Keratinocyte (primary cell): ENCODE data around the gene FGF10.

Experiments used
- CTCF ChIP-seq, 3 experiments: IDR thresholded peaks in 1 of 3; conservative IDR thresholded peaks in 1 of 3; optimal IDR thresholded peaks in 1 of 3; 2 replicates in 2 of 3; 3 replicates in 1 of 3; pipeline versions ENCODE3 to v1.5.1; 2011; ENCODE audit warnings: low read length in 3 of 3, mild to moderate bottlenecking in 3 of 3, moderate library complexity in 2 of 3, control low read depth in 1 of 3, inconsistent platforms in 1 of 3; ENCODE audit not compliant: insufficient read depth in 2 of 3; ENCODE audit errors: extremely low read depth in 1 of 3
- EZH2 ChIP-seq: IDR thresholded peaks from one replicate; pipeline ENCODE4 v1.6.1; 2012; ENCODE audit warnings: inconsistent platforms, mild to moderate bottlenecking, low read length, moderate library complexity

GRCh38 chr5:44426944-44427343 lies 37.7 kb upstream of the FGF10 start:
- TF ChIP-seq CTCF (optimal IDR thresholded peaks at IDR 0.05 in 1 of 3, IDR thresholded peaks at IDR 0.05 in 1 of 3, conservative IDR thresholded peaks at IDR 0.05 in 1 of 3; ENCODE audit: extremely low read depth in 1 of 3, insufficient read depth in 2 of 3, low read length in 3 of 3) (no peak), EZH2 (no peak)
